Thyroid gland (tissue), 4 donors: Measurements from ENCODE around the gene SLC6A3. TPM values are rescaled to one million over a fixed set of nuclear protein-coding genes. Genes with fewer than 3 reads are reported as not detected.
A peak's percentile ranks its signal among the peaks of the same experiment; 100 is the strongest.

Source experiments
- DNase-seq, 2 donors: peaks; one replicate each; pipeline ENCODE4 v3.0.0-alpha.2; 2019
- H3K27ac ChIP-seq, 3 donors: fragments of 200-600 bp; sonication (generic); 1 replicate in 2 of 3; 2 replicates in 1 of 3; pipeline ENCODE4 v1.5.1; 2016 to 2019; ENCODE audit warnings: mild to moderate bottlenecking in 1 of 3, moderate library complexity in 1 of 3
- H3K27me3 ChIP-seq: fragments of 200-600 bp; sonication (generic); one replicate; pipeline ENCODE4 v1.5.1; 2019
- H3K36me3 ChIP-seq, 2 donors: fragments of 200-600 bp; sonication (generic); one replicate each; pipeline ENCODE4 v1.5.1; 2016 to 2019
- H3K4me1 ChIP-seq, 2 donors: fragments of 200-600 bp; sonication (generic); one replicate each; pipeline ENCODE4 v1.5.1; 2017 to 2019
- H3K4me3 ChIP-seq, 3 donors: fragments of 200-600 bp; sonication (generic); replicated peaks in 1 of 3; 1 replicate in 2 of 3; 2 replicates in 1 of 3; pipeline ENCODE4 v1.5.1; 2016; ENCODE audit warnings: mild to moderate bottlenecking in 1 of 3
- H3K9me3 ChIP-seq: fragments of 200-600 bp; sonication (generic); one replicate; pipeline ENCODE4 v1.5.1; 2017
- POLR2A ChIP-seq, 2 donors: fragments of 450-650 bp; IDR thresholded peaks; one replicate each; pipeline ENCODE4 v1.6.1; 2017; ENCODE audit warnings: antibody characterized with exemption in 2 of 2, mild to moderate bottlenecking in 2 of 2, moderate library complexity in 1 of 2
- WGBS, 2 donors: methylation state at CpG; one replicate each; pipeline ENCODE4 v1.1.5; 2017; 5-methylcytosine and 5-hydroxymethylcytosine counted together
- intact Hi-C: fragments of 100-400 bp; cut with DNase I; formaldehyde crosslinking; loops from one replicate; pipeline ENCODE4 v1.15.1; 2023
- total RNA-seq, 4 donors: library from RNA; depleted of rRNA; stranded (reverse); fragments of >200 nt; gene quantifications; one replicate each; pipeline ENCODE4 v1.2.3, GENCODE V29; 2016
- TF ChIP-seq, protein P1 (sequence below), 6 experiments: fragments of 200-600 bp in 3 of 6; fragments of 450-650 bp in 3 of 6; sonication (generic) in 3 of 6; IDR thresholded peaks; one replicate each; pipeline ENCODE4 v1.5.1; 2016 to 2019; ENCODE audit warnings: antibody characterized with exemption in 6 of 6, mild to moderate bottlenecking in 2 of 6, inconsistent platforms in 1 of 6, moderate library complexity in 1 of 6

The SLC6A3 gene
- under 1 TPM in 3 of 4 donors, not detected in 1; 0.54 to 0.67 (median 0.54) TPM for total RNA-seq

DNA sequence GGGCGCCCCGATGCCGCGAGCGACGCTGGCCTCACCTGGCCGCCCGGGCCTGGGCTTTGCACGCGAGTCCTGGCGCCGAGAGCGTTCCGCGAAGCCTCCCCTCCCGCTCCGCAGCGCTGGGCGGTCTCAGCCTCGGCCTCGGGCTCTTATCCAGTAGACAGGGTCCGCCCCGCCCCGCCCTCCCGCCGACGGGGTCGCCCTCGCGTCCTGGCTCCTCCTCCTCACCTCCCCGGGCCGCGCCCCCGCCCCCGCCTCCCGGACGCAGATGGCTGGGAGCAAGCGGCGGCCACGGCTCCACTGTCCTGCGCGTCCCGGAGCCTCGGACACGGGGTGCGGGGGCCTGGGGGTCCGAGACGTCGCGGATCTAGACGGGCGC is at the start of gene SLC6A3:
Gene SLC6A3 (minus strand): TSS at position 128 of the 376 bp plus-strand sequence. CDS start 2,243 bp downstream, outside the sequence.
- TF ChIP-seq, protein P1, sequence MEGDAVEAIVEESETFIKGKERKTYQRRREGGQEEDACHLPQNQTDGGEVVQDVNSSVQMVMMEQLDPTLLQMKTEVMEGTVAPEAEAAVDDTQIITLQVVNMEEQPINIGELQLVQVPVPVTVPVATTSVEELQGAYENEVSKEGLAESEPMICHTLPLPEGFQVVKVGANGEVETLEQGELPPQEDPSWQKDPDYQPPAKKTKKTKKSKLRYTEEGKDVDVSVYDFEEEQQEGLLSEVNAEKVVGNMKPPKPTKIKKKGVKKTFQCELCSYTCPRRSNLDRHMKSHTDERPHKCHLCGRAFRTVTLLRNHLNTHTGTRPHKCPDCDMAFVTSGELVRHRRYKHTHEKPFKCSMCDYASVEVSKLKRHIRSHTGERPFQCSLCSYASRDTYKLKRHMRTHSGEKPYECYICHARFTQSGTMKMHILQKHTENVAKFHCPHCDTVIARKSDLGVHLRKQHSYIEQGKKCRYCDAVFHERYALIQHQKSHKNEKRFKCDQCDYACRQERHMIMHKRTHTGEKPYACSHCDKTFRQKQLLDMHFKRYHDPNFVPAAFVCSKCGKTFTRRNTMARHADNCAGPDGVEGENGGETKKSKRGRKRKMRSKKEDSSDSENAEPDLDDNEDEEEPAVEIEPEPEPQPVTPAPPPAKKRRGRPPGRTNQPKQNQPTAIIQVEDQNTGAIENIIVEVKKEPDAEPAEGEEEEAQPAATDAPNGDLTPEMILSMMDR (IDR thresholded peaks at IDR 0.05), result no peak
- peak in 1 of 2 donors; percentile 44 for TF ChIP-seq POLR2A (IDR thresholded peaks at IDR 0.05)
- H3K9me3 ChIP-seq, result no peaks in the 10 kb centered on the region
- H3K27me3 ChIP-seq, result peaks cover 15% of the 10 kb centered on the region
- peak within 1 kb of the TSS in 1 of 3 donors; percentile 12 for H3K4me3 ChIP-seq
- H3K27ac ChIP-seq, result no peak within 1 kb of the TSS
- WGBS, 2 donors, result no CpG with 5 or more reads among the region's 52 CpGs
- intact Hi-C loops, result no loop called here
- DNase-seq, result peak; percentile 68 to 73
- no peaks in the 10 kb centered on the region for H3K36me3 ChIP-seq
- peaks cover 11 to 21% of the 10 kb centered on the region in 2 donors for H3K4me1 ChIP-seq

DNA sequence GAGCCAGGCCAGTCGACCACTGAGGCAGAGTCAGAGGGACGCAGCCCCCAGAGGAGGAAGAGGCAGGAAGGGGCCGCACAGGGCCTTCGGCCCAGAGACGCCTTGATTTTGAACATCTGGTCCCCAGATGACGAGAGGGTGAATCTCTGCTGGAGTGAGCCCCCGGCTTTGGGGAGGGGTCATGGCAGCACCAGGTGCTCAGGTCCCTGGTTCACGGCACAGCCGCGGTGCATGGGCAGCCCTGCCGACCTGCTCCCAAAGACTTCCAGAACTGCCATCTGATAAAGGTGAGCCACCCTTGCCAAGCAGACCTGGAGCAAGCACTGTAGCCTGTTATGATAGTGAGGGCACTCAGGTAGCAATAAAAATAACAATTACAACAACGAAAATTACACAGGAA is 48.7 kb upstream of the SLC6A3 start:
- no peak overlapping the region for H3K27ac ChIP-seq
- peak; percentile 45 to 64 for DNase-seq
- TF ChIP-seq, protein P1 (IDR thresholded peaks at IDR 0.05), result no peak
- no peak for TF ChIP-seq POLR2A (IDR thresholded peaks at IDR 0.05)
- H3K4me1 ChIP-seq, result peaks cover 9 to 11% of the 10 kb centered on the region in 2 donors
- H3K36me3 ChIP-seq, result peaks cover 0 to 3% of the 10 kb centered on the region in 2 donors
- H3K9me3 ChIP-seq, result no peaks in the 10 kb centered on the region
- intact Hi-C loops, result no loop called here
- WGBS, 2 donors, result 51 to 67% methylated on average over 12 of the region's 12 CpGs
- no peak overlapping the region for H3K4me3 ChIP-seq
- H3K27me3 ChIP-seq, result no peaks in the 10 kb centered on the region

DNA sequence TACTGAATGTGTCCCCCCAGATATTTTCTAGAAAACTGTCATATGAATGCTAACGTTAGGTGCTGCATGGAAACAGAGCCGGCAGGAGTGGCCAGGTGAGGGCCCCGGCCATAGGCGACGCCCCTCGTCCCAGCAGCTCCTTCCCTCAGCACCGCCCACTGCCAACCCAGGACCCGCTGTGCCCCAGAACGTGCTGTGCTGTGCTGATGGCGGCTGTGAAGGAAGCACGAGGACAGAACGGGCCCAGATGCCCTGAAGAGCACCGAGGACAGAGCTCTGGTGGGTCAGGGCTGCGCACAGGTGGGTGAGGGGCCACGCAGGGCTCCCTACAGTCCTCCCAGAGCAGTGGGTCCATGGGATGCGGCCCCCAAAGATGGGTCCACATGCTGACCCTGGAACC is 48.2 kb upstream of the SLC6A3 start:
- TF ChIP-seq POLR2A (IDR thresholded peaks at IDR 0.05), result no peak
- TF ChIP-seq, protein P1 (IDR thresholded peaks at IDR 0.05), result no peak
- Histone ChIP-seq H3K36me3 (peaks cover 0 to 3% of the 10 kb centered on the region in 2 donors), H3K27me3 (no peaks in the 10 kb centered on the region), H3K4me1 (peaks cover 9 to 11% of the 10 kb centered on the region in 2 donors), H3K4me3 (no peak overlapping the region), H3K9me3 (no peaks in the 10 kb centered on the region), H3K27ac (no peak overlapping the region)
- intact Hi-C loops, result no loop called here
- DNase-seq, result no peak
- 95 to 99% methylated on average over 13 to 16 of the region's 16 CpGs for WGBS, 2 donors

DNA sequence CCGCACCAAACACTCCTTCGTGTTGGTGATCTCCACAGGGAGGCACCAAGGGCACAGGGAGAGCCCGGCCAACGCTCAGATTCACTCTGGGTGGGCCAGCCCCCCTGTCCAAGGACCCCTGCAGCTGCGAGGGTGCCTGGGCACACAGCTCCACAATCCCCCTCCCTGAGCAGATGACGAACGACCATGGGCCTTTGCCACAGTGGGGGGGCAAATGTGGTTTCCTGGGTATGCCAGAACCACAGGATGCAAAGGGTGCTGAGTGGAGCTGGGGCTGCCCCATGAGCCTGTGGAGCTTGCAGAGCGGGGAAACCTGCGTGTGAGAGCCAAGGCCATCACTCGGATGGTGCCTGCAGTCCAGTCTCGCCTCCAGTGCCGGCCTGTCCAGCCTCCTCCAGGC is 47.5 kb upstream of the SLC6A3 start:
- Histone ChIP-seq H3K36me3 (peaks cover 3% of the 10 kb centered on the region in 2 donors), H3K4me3 (no peak overlapping the region), H3K4me1 (peaks cover 9 to 11% of the 10 kb centered on the region in 2 donors), H3K9me3 (no peaks in the 10 kb centered on the region), H3K27ac (no peak overlapping the region), H3K27me3 (no peaks in the 10 kb centered on the region)
- TF ChIP-seq POLR2A (IDR thresholded peaks at IDR 0.05), result no peak
- TF ChIP-seq, protein P1 (IDR thresholded peaks at IDR 0.05), result no peak
- 92 to 93% methylated on average over 11 to 12 of the region's 12 CpGs for WGBS, 2 donors
- no peak for DNase-seq
- intact Hi-C loops, result no loop called here

DNA sequence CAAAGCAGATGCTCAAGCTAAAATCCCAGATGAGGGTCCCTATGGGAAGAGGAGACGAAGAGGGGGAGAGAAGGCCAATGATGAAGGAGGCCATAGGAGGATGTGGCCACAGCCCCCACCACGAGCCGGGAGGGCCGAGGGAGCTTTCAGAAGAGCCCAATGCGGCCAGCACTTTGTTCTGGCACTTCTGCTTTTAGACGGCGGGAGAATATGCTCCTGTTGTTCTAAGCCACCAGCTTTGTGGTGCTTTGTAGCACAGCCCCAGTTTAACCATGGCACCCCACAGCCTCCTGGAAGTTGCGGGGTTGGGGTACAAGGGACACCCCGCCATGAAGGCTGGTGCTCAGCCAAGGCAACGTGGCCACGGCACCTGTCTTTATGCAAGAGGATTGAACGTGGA is 45.1 kb upstream of the SLC6A3 start:
- Histone ChIP-seq H3K27me3 (no peaks in the 10 kb centered on the region), H3K4me1 (peaks cover 9 to 11% of the 10 kb centered on the region in 2 donors), H3K27ac (no peak overlapping the region), H3K9me3 (no peaks in the 10 kb centered on the region), H3K4me3 (no peak overlapping the region), H3K36me3 (peaks cover 6 to 13% of the 10 kb centered on the region in 2 donors)
- no peak for DNase-seq
- intact Hi-C loops, result no loop called here
- WGBS, 2 donors, result 88 to 93% methylated on average over 12 of the region's 12 CpGs
- no peak for TF ChIP-seq POLR2A (IDR thresholded peaks at IDR 0.05)
- TF ChIP-seq, protein P1 (IDR thresholded peaks at IDR 0.05), result no peak
